Smooth muscle cell (in vitro differentiated cells): ENCODE results near the gene OBI1. TPM values are rescaled to one million over a fixed set of nuclear protein-coding genes. Genes with fewer than 3 reads are reported as not detected.

Experiments
- DNase-seq: peaks from one replicate; lab custom pipeline; 2025; ENCODE audit not compliant: unreplicated experiment; lab: John Stamatoyannopoulos, UW
- H2AFZ ChIP-seq: fragments of 200-600 bp; sonication (generic); 2 replicates; pipeline ENCODE4 v1.6.0; 2016; ENCODE audit warnings: antibody characterized with exemption, low read depth, mild to moderate bottlenecking
- H3F3A ChIP-seq: fragments of 200-600 bp; sonication (generic); 2 replicates; pipeline ENCODE4 v1.6.0; 2017; ENCODE audit warnings: antibody characterized with exemption, low read depth
- H3K27ac ChIP-seq: fragments of 200-600 bp; sonication (generic); 2 replicates; pipeline ENCODE4 v1.5.1; 2016; ENCODE audit warnings: low read depth, mild to moderate bottlenecking
- H3K27me3 ChIP-seq: fragments of 200-600 bp; sonication (generic); 2 replicates; pipeline ENCODE4 v1.6.1; 2016; ENCODE audit warnings: low read depth, mild to moderate bottlenecking
- H3K36me3 ChIP-seq: fragments of 200-600 bp; sonication (generic); 2 replicates; pipeline ENCODE4 v1.5.1; 2016; ENCODE audit warnings: low read depth
- H3K4me1 ChIP-seq: fragments of 200-600 bp; sonication (generic); 2 replicates; pipeline ENCODE4 v1.5.1; 2016; ENCODE audit warnings: low read depth
- H3K4me2 ChIP-seq: fragments of 200-600 bp; sonication (generic); 2 replicates; pipeline ENCODE4 v1.6.0; 2016; ENCODE audit warnings: mild to moderate bottlenecking
- H3K4me3 ChIP-seq: fragments of 200-600 bp; sonication (generic); 2 replicates; pipeline ENCODE4 v1.5.1; 2016; ENCODE audit warnings: mild to moderate bottlenecking
- H3K79me2 ChIP-seq: fragments of 200-600 bp; sonication (generic); 2 replicates; pipeline ENCODE4 v1.6.0; 2016; ENCODE audit warnings: low read depth, mild to moderate bottlenecking
- H3K9ac ChIP-seq: fragments of 200-600 bp; sonication (generic); 2 replicates; pipeline ENCODE4 v1.6.0; 2016; ENCODE audit warnings: low read depth
- H3K9me3 ChIP-seq: fragments of 200-600 bp; sonication (generic); replicated peaks from 2 replicates; pipeline ENCODE4 v1.5.1; 2016; ENCODE audit warnings: low read depth
- H4K20me1 ChIP-seq: fragments of 200-600 bp; sonication (generic); 2 replicates; pipeline ENCODE4 v1.6.0; 2016; ENCODE audit warnings: low read depth
- CTCF ChIP-seq: fragments of 200-600 bp; sonication (generic); IDR thresholded peaks from 2 replicates; pipeline ENCODE4 v1.5.1; 2017; ENCODE audit warnings: borderline replicate concordance, mild to moderate bottlenecking, antibody characterized with exemption; ENCODE audit not compliant: insufficient read depth, poor library complexity, severe bottlenecking
- WGBS: methylation state at CpG from one replicate; pipeline ENCODE4 v1.1.7; 2016; ENCODE audit warnings: low lambda C conversion rate; 5-methylcytosine and 5-hydroxymethylcytosine counted together
- polyA plus RNA-seq: library from polyadenylated mRNA; unstranded; fragments of >200 nt; fragmentation: Nextera tagmentation; extraction: Ambion mirVana; gene quantifications from 2 replicates; pipeline ENCODE4 v1.2.1, GENCODE V29; 2016
- total RNA-seq: library from RNA; depleted of rRNA; stranded (reverse); fragments of >200 nt; gene quantifications from 2 replicates; pipeline ENCODE4 v1.2.3, GENCODE V29; 2014

OBI1 gene
- total and polyA plus RNA-seq, 2 experiments from 2014 or later = 7.0 to 15.2 TPM

- WGBS = 7% methylated on average over 8 of the region's 8 CpGs
- Histone ChIP-seq H3K36me3 (no peaks in the 10 kb centered on the region), H3F3A (no peaks in the 10 kb centered on the region), H3K9ac (no peak overlapping the region), H3K27ac (no peak overlapping the region), H2AFZ (no peak overlapping the region), H3K9me3 (no peaks in the 10 kb centered on the region), H3K4me1 (peaks cover 13% of the 10 kb centered on the region), H3K79me2 (no peaks in the 10 kb centered on the region), H4K20me1 (no peaks in the 10 kb centered on the region), H3K27me3 (peaks cover 100% of the 10 kb centered on the region), H3K4me3 (no peak overlapping the region), H3K4me2 (no peak overlapping the region)
- no peak for TF ChIP-seq CTCF
- DNase-seq = no peak
Measured at GRCh38 chr13:78594456-78594975, 64.4 kb downstream of the OBI1 start.

GRCh38 chr13:78593652-78594455 lies 65.1 kb downstream of the OBI1 start:
- Histone ChIP-seq H2AFZ (no peak overlapping the region), H3K27ac (no peak overlapping the region), H3F3A (no peaks in the 10 kb centered on the region), H3K9me3 (no peaks in the 10 kb centered on the region), H4K20me1 (no peaks in the 10 kb centered on the region), H3K36me3 (no peaks in the 10 kb centered on the region), H3K4me3 (no peak overlapping the region), H3K27me3 (peaks cover 100% of the 10 kb centered on the region), H3K79me2 (no peaks in the 10 kb centered on the region), H3K9ac (no peak overlapping the region), H3K4me2 (no peak overlapping the region), H3K4me1 (peaks cover 13% of the 10 kb centered on the region)
- DNase-seq = no peak
- no peak for TF ChIP-seq CTCF
- 3% methylated on average over 29 of the region's 29 CpGs for WGBS

GRCh38 chr13:78593129-78593528 lies 65.8 kb downstream of the OBI1 start:
- H3K4me2 ChIP-seq = no peak overlapping the region
- H3K4me1 ChIP-seq = peaks cover 13% of the 10 kb centered on the region
- no peak overlapping the region for H2AFZ ChIP-seq
- no peaks in the 10 kb centered on the region for H3K79me2 ChIP-seq
- H3K27ac ChIP-seq = no peak overlapping the region
- no peak for TF ChIP-seq CTCF
- no peak for DNase-seq
- H3K9me3 ChIP-seq = no peaks in the 10 kb centered on the region
- H4K20me1 ChIP-seq = no peaks in the 10 kb centered on the region
- H3K27me3 ChIP-seq = peaks cover 100% of the 10 kb centered on the region
- WGBS = 26% methylated on average over 13 of the region's 13 CpGs
- H3F3A ChIP-seq = no peaks in the 10 kb centered on the region
- H3K9ac ChIP-seq = no peak overlapping the region
- H3K4me3 ChIP-seq = no peak overlapping the region
- no peaks in the 10 kb centered on the region for H3K36me3 ChIP-seq
